ENCODE data around the gene ZYX. TPM values are rescaled to one million over a fixed set of nuclear protein-coding genes. Genes with fewer than 3 reads are reported as not detected.

ZYX gene
- total RNA-seq, 1 experiment from 2014 or later, result 237 TPM

GRCh38 chr7:143405173-143406001, 24.2 kb downstream of the ZYX start:
- peak overlapping the region; percentile 87 for H3K4me2 ChIP-seq (ENCODE audit: insufficient read depth, insufficient read length, low read length)
- no peak overlapping the region for H4K5ac ChIP-seq (ENCODE audit: insufficient read length, low read depth, low read length)
- H3K27me3 Mint-ChIP-seq (ENCODE audit: low read depth), result no peaks in the 10 kb centered on the region
- no peak for TF ChIP-seq CTCF (conservative IDR thresholded peaks at IDR 0.05)
- H3K9me3 Mint-ChIP-seq, result no peaks in the 10 kb centered on the region
- H3K27ac Mint-ChIP-seq, result peak overlapping the region; percentile 53 to 80 (median 70); a peak in 6 of 7 replicates
- no peak overlapping the region for H2BK15ac ChIP-seq (ENCODE audit: low read depth, low read length)
- H3K18ac ChIP-seq (ENCODE audit: insufficient read length, low read depth, low read length), result no peak overlapping the region
- H2BK5ac ChIP-seq (ENCODE audit: insufficient read length, low read length), result no peak overlapping the region
- whole genome bisulfite sequencing (ENCODE audit: extremely low coverage, insufficient read length, low lambda C conversion rate), result no CpG with 5 or more reads among the region's 9 CpGs
- H3K14ac ChIP-seq (ENCODE audit: insufficient read depth, low read length), result no peak overlapping the region
- peak overlapping the region; percentile 87 to 96; a peak in 3 of 5 replicates for H3K4me3 Mint-ChIP-seq
- H2BK12ac ChIP-seq (ENCODE audit: insufficient read length, low read depth, low read length), result no peak overlapping the region
- no peak overlapping the region for H2AFZ ChIP-seq (ENCODE audit: low read length)
- no peak overlapping the region for H3K56ac ChIP-seq (ENCODE audit: insufficient read length, low read depth, low read length)
- no peaks in the 10 kb centered on the region for H3K27me3 ChIP-seq (ENCODE audit: insufficient read depth, low read length)
- DNase-seq, result no peak
- peaks cover 51 to 56% of the 10 kb centered on the region in 2 experiments for H3K4me1 Mint-ChIP-seq
- peaks cover 10% of the 10 kb centered on the region for H3K23me2 ChIP-seq (ENCODE audit: insufficient read length, low read depth, low read length, poor library complexity, severe bottlenecking)
- no peak overlapping the region for H2BK20ac ChIP-seq (ENCODE audit: low read depth, low read length, poor library complexity, severe bottlenecking)
- no peak overlapping the region for H2AK5ac ChIP-seq (ENCODE audit: insufficient read length, low read length)
- no peak overlapping the region for H4K91ac ChIP-seq (ENCODE audit: insufficient read length, low read depth, low read length)
- H3K23ac ChIP-seq (ENCODE audit: insufficient read length, low read depth, low read length), result no peak overlapping the region
- H3K9ac ChIP-seq (ENCODE audit: extremely low read depth, insufficient read length, low read length), result no peak overlapping the region
- H3K79me2 ChIP-seq (ENCODE audit: insufficient read depth, low read length), result peaks cover 13% of the 10 kb centered on the region; the same call in 1 of the 2 replicates
- no peak overlapping the region for H4K8ac ChIP-seq (replicated peaks; ENCODE audit: insufficient read length, low read depth, low read length)
- no peaks in the 10 kb centered on the region for H3K79me1 ChIP-seq (ENCODE audit: insufficient read depth, low read depth, low read length, poor library complexity, severe bottlenecking)
- peaks cover 45 to 51% (median 49%) of the 10 kb centered on the region in 3 experiments for H3K36me3 Mint-ChIP-seq (ENCODE audit: insufficient read depth in 1 of 3, low read depth in 3 of 3)
- no peaks in the 10 kb centered on the region for H4K20me1 ChIP-seq (ENCODE audit: control insufficient read depth, insufficient read depth, insufficient read length)
- H3K9me3 ChIP-seq (ENCODE audit: control insufficient read depth, low read depth, low read length), result no peaks in the 10 kb centered on the region
- H3T11ph ChIP-seq (ENCODE audit: low read length), result no peak overlapping the region
- H3K4ac ChIP-seq (ENCODE audit: low read depth, low read length), result no peak overlapping the region
- no peak overlapping the region for H2BK120ac ChIP-seq (ENCODE audit: low read depth, low read length, poor library complexity, severe bottlenecking)
- H3K4me1 ChIP-seq (ENCODE audit: insufficient read depth, low read length), result peaks cover 17% of the 10 kb centered on the region
- no peak overlapping the region for H3K27ac ChIP-seq (ENCODE audit: insufficient read length, low read depth, low read length)
